ENCODE results near the gene TSHZ2.
A peak's percentile ranks its signal among the peaks of the same experiment; 100 is the strongest.

Gene TSHZ2

DNA sequence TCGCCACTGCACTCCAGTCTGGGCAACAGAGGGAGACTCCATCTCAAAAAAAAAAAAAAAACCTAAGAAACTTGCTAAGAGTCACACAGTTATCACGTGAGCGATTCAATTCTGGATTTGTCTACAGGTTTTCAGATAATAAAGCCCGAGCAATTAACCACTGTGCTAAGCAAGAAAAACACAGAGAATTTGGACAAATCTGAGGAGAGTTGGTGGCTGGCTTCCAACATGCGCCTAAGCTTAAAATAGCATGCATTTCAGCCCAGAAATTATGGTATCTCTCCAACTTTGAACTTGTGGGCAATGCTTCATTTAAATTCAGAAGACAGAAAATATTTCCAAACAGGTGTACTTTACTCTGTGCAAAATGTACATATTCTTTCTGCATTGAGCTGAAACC lies 232.9 kb downstream of the TSHZ2 start:
- DNase-seq (ENCODE audit: low spot score), result no peak

DNA sequence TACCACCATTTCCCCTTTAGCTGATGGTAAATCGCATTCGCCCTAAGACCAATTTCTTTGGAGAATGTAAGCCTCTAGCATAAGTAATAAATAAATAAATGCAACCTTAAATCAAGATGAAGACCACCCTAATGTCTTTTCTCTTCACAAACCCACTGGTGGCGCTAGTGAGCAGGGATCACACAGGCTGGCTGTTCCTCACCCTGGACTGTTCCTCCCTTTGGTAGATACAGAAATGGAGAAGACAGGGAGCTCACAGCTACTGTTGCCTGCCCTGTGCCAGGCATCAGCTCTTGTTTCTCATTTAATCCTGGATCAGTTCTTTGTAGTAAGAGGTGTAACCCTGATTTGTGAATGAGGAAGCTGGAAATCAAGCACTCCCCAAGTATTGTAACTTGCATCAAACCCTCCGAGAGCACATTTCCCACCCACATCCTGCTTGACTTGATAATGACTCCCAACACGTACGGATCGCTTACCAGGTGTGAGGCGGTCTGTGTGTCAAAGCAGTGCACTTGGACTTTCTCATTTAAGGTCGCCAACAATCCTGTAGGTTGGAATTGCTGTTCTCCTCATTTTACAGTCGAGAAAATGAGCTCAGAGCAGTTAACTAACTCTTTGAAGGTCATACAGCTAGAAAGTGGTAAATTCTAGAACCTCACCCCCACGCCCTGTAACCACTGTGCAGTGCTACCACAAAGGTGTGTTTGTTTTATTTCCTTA lies 236.1 kb downstream of the TSHZ2 start:
- DNase-seq (ENCODE audit: low spot score), result no peak

DNA sequence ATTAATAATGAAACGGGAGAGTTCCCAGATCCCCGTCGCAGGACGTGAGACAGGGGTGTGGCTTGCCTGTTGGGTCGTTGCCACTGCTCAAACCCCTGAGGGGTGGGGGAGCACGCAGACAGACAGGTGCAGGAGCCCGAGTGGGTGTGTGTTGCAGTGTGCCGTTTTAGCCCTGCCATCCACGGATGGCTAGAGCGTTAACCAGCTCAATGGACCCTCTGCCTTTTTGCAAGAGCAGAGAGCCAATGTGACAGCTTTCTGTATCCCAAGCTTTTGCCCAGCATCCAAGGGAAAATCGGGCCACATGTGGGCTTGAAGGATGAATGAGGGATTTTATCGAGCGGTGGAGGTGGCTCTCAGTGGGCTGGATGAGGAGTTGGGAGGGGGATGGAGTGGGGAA lies 237.9 kb downstream of the TSHZ2 start:
- DNase-seq (ENCODE audit: low spot score), result no peak

DNA sequence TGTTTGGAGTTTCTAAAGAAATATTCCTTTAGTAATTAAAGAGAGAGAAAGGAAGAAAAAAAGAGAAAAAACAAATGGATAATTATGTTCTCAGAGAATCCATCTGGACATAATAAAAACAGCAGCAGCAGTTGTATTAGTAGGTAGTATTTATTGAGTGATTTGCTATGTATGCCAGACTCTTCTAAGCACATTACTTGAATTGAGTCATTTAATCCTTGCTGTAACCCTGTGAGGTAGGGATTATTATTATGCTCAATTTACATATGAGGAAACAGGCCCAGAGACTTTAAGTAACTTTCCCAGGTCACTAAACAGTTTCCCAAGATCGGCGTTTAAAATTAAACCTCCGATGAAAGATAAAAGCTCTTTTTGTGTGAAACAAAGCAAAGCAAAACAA lies 238.8 kb downstream of the TSHZ2 start:
- DNase-seq (ENCODE audit: low spot score), result no peak

DNA sequence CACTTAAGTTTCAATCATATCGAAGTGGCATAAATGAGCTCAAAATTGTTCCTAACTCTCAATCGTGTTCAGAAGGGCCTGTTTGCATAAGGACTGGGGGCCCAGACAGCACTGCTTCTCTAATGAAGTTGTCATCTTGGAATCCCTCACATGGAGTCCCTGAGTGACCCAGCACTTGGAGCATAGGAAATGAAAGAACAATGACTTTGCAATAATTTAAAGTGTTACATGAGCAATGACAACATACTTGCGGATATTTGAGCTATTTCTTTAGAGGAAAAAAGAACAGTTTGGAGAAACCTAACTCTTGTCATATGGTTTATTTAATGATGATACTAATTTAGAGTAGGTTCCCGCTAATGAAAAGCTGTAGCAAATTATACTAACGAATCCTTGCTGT lies 239.9 kb downstream of the TSHZ2 start:
- no peak for DNase-seq (ENCODE audit: low spot score)

DNA sequence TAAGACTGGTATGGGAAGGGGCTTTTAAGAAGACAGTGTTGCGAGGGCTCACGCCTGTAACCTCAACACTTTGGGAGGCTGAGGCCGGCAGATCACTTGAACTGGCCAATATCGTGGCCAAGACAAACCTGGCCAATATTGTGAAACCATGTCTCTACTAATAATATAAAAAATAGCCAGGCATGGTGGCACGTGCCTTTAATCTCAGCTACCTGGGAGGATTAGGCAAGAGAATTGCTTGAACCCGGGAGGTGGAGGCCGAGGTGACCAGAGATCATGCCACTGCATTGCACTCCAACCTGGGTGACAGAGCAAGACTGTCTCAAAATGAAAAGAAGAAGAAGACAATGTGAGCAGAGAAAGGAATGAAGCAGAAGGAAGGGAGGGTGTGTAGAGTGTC lies 242.2 kb downstream of the TSHZ2 start:
- no peak for DNase-seq (ENCODE audit: low spot score)

DNA sequence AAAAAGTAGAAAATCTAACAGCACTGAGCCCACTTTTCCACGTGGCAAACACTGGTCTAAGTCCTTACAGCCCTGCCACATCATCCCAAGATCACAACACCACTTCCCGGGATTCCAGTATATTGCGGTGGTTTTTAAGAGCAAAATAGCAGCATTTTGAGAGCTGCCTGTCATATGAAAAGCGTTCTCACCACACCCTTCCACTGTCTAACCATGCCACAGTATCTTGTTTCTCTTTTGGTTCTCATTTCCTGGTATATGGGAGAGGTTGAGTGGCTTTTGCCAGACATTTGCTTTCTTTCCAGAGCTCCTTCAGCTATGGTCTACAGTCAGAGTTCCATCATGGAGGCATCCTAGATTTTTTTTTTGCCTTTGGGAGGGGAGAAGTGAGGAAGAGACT lies 243.0 kb downstream of the TSHZ2 start:
- DNase-seq (ENCODE audit: low spot score), result no peak

DNA sequence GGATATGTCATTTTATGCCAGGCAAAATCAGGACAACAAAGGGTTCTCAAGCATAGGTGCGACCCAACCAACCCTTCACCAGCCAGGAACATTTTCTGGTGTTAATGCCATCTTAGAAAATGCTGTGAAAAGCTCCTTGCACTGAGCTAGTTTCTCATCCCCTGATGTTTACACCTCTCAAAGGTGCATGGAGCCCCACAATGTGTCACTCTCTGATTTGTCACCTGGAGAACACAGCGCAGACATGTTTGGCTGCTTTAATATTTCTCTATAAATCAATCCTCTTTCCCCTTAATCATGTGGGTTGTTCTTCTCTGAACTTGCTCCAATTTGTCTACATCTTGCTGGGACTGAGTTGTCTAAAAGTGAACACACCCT lies 244.3 kb downstream of the TSHZ2 start:
- no peak for DNase-seq (ENCODE audit: low spot score)

DNA sequence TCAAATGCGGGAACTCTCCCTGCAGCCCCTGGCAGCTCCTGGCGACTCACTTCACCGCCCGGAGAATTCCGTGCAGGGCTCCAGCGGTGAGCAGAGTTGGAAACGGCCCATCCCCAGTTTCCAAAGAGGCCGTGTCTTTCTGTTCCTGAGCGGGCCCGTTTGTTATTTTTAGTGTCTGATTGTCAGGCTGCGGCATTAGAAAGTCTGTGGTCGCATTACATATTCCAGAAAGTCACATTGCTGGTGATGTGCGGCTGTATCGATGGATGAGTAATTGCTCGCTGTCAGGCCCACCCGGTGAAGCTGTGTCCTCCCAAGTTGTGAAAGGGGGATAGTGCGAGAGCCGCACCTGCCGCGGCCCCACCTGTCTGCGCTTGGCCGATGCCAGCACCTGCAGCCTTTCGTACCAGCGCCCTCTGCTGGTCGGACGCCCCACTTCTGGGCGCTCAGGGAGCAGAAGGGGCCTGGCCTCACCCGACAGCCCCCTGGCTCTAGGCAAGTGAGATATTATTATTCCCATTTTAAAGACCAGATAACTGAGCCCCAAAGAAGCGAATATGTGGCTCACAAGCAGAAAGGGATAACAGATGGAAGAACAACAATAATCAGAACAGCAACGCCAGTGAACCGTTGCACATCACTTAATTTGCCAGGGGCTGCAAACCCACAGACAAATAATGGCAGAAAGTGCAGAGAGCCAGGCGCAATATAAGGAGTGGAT lies 244.9 kb downstream of the TSHZ2 start:
- DNase-seq (ENCODE audit: low spot score), result peak; percentile 73

DNA sequence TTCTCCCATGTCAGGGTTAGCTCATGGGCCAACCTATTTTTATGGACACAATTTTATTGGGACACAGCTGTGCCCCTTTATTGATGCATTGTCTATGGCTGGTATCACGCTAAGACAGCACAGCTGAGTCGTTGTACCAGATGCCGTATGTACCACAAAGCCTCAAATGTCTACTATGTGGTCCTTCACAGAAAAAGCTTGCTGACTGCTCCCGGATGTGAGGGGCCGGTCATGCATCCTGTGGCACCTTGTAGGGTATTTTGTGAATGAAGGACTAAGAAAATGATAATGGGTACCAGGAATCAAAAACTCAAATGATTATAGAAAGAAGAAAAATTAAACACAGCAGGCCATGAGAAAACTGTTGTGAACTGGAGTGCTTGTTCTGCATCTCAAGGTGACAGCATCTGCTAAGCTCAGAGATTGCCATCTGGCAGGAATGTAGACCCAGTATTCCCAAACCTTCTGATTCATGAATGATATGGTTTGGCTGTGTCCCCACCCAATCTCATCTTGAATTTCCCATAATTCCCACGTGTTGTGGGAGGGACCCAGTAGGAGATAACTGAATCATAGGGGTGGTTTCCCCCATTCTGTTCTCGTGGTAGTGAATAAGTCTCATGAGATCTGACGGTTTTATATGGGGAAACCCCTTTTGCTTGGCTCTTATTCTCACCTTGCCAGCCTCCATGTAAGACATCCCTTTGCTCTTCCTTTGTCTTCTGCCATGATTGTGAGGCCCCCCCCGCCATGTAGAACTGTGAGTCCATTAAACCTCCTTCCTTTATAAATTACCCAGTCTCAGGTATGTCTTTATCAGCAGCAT lies 248.5 kb downstream of the TSHZ2 start:
- no peak for DNase-seq (ENCODE audit: low spot score)

DNA sequence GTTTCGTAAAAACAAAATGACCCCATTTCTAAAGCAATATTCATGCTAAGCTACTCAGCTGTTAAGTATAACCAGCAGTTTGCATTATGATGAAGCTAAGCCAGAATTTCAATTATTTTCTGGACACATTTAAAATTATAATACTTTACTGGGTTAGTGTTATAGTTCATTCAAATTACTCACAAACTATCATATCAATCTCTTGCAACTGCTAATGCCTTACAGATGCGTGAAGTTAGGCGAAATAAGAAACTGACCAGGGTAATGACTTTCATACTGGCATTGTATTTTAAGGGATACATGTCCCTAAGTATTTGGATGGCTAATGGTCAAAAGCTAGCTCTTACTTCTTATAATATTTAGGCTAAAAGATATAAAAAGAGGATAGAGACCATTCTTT lies 249.6 kb downstream of the TSHZ2 start:
- DNase-seq (ENCODE audit: low spot score), result no peak

DNA sequence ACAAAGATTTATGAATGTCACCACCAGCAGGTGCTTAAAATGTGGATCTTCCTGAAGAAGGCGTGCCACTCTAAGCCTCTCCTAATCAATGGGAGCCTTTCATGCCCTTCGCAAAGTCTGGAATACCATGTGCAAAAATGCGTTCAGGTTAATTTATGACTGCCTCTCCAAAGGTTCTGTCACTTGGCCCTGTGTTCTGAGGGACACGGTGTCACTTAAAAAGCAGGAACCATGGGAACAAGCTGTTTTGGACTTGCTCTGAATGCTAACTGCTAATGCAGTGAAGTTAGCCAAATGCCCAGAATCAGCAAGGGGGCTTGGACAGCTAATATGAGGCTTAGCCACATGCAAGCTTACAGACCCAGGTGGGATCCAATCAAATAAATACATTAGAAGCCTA lies 250.3 kb downstream of the TSHZ2 start:
- DNase-seq (ENCODE audit: low spot score), result no peak

DNA sequence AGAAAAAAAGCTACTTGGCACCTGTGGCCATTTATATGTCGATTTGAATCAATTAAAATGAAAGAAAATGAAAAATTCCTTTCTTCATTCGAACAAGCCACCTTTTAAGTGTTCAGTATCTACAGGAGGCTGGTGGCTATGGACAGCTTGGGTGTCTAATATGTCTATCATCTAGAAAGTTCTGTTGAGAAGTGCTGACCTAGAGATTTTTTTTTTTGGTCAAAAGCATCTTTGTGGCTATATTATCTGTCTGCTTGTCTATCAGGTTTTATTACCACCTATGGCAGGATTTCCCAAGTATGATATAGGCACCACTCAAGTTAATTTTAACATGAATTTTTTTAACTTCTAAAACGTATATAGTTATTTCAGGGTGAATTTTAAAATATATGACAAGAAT lies 250.8 kb downstream of the TSHZ2 start:
- no peak for DNase-seq (ENCODE audit: low spot score)

DNA sequence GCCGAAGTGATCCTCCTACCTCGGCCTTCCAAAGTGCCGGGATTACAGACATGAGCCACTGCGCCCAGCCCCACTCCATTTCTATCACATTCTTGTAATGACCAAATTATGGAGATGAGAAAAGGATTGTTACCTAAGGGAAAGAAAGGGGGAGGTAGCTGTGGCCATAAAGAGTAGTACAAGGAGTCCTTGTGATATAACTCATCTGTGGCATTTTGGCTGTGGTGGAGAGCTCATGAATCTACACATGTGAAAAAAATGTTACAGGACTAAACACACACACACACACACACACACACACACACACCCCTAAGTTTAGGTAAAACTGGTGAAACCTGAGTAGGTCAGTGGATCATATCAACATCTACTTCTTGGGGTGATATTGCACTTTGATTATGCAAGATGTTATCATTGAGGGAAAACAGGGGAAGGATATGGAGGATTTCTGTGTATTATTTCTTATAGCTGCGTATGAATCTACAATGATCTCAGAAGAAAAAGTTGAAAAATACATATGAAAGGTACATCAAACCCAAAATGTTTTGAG lies 251.5 kb downstream of the TSHZ2 start:
- no peak for DNase-seq (ENCODE audit: low spot score)

DNA sequence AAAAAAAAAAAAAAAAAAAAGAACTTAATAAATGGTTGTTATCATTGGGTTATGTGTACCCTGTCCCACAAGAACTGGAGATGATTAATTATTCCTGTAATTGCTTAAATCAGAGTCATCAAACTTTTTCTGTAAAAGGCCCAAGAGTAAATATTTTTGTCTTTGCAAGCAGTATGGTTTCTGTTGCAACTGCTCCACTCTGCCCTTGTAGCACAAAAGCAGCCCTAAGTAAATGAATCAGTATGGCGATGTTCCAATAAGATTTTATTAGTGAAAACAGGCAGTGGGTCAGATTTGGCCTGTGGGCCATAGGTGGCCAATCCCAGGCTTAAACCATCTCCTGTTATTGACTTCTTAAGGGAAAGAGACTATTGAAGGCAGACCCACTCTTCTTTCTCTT lies 252.7 kb downstream of the TSHZ2 start:
- peak; percentile 21 for DNase-seq (ENCODE audit: low spot score)

DNA sequence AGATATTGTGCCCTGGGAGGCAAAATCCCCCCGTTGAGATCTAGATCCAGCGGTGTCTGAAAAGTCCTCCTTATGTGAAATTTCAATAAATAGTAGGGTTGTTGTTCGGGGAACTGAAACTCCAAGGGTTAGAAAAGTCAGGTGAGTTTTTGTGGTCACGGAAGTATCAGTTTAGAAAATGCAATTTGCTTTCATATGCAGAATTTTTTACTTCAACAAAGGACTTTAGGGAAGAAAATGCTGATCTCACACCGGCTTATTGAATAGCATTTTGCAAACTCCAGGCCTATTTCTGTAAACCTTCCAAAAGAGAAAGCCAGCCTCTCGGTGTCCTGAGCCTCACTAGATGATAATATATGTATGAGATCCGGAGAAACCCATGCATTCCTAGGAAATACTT lies 254.7 kb downstream of the TSHZ2 start:
- DNase-seq (ENCODE audit: low spot score), result no peak

DNA sequence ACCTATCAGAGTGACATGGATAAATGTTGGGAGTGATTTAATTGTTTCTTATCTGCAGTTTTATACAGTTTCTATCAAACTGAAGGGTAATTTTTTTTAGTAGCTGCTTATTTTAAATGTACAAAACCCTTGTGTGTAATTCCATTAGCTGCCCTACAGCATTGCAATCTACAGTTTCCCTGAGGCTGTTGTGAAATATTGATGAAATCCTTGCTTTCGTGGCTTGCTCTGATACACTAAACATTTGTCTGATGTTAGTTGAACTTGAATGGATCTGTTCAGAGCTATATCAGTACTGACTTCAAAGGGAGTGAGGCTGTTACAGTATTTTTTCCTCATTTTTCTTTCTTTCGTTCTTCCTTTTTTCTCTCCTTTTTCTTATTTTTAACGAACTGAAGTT lies 255.4 kb downstream of the TSHZ2 start:
- DNase-seq (ENCODE audit: low spot score), result peak; percentile 33

DNA sequence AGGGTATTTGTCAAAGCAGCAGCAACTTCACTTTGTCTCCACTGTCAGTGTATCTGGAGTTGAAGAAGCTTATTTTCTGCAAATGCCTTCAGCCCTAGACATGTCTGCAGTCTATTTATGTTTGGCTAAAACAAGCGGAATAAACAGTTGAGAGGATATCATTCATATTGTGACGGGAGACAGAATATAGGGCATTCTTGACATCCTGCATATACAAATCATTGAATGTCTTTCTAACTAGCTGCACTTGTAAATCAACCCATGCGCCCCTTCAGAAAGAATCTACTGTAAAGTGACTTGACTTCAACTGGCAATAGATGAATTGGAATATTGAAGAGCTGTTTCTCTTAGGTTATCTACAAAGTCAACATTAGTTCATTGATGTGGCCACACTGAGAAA lies 258.9 kb downstream of the TSHZ2 start:
- no peak for DNase-seq (ENCODE audit: low spot score)

DNA sequence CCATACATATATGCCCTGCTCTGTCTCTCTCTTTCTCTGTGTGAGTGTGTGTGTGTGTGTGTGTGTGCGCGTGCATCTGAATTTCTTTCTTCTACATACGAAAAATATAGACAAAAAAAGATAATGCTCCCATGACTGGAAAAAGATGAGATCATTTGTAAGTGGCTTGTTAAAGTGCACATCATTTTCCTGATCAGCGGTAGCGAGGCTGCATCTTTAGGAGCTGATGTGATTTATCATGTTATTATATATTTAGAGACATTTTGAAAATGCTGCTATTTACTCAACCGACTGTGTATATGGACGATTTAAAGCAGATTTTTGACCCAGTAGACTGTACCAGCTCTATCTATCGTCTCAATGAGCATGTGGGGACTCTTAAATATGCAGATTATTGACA lies 265.3 kb downstream of the TSHZ2 start:
- DNase-seq (ENCODE audit: low spot score), result no peak

DNA sequence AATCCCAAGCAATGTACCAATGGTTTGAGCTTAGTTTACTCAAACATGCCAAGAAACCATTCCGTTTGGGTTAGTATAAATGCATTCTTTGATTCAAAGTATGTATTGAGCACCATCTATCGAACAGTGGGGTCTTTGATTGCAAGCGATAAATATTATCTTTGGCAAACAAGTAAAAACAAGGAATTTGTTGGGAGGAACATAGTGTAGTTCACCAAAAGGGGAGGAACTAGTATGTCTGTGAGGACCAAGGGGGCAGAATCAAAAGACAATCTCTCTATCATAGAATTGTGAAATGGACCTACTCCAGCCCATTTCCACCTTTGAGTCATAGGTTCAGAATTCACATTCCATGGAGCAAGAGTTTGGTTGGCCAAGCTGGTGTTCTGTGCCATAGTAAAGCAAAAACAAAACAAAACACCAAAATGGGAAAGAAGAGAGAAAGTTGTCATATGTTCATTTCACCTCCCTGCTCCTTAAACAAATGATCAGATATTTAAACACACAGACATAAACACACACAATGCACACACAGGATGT lies 266.0 kb downstream of the TSHZ2 start:
- peak; percentile 19 for DNase-seq (ENCODE audit: low spot score)

DNA sequence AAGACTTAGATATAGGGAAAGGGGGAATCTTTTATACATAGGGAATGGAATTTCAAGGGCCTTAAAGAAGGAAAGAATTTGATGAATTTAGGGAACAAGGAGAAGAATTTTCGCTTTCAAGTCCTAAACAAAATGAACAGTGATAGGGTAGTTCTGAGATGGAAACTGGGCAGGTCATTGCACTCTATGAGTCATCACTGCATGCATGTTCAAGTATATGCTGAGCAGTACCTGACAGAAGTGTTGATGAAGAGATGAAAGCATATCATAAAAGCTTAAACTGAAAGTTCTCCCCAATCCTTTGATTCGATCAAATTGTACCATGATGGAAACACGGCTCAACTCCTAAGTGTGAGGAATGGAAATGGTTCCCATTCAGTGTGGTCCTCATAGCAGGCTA lies 271.0 kb downstream of the TSHZ2 start:
- no peak for DNase-seq (ENCODE audit: low spot score)

DNA sequence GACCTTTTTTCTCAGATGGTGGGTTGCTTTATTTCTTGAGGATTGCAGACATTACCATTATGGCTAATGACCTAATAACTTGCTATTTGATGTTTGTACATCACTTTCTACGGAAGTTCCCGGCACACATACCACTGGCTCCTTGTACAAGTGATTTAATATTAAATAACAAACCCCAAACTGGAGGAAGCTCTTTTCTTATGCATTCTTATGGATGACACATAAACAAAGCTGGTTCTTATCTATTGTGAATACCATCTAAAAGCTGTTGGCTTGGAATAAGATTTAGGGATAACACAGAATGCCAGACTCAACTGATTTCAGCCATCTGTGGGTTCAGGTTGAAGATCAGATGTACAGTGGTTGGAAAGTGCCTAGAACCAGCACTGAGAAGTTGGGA lies 272.6 kb downstream of the TSHZ2 start:
- DNase-seq (ENCODE audit: low spot score), result peak; percentile 17

DNA sequence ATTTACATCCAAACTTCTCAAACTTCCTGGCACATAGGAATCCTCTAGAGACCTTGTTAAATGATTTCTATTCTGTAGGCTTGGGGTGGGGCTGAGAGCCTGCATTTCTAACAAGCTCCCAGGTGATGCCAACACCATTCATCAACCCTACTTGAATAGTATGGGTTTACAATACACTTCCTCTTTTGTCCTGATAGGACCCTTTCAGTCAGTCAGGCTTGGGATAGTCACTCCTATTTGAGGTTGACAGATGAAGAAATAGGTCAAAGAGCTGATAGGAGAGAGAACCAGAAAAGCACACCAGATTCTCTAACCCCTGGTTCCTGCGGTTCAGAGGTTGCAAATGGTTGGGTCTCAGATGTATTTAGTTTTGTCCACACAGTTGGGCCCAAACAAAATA lies 273.4 kb downstream of the TSHZ2 start:
- no peak for DNase-seq (ENCODE audit: low spot score)

Measured in GM03348 (cell line).